GM12878 (cell line): ENCODE data around the gene THAP2. TPM values are rescaled to one million over a fixed set of nuclear protein-coding genes. Genes with fewer than 3 reads are reported as not detected.

Experiments
- ATAC-seq: fragments of 200-7000 bp; cut with Tn5 transposase; 3 replicates; pipeline ENCODE4 v1.9.1; 2020; ENCODE audit warnings: mild to moderate bottlenecking, moderate library complexity
- BruUV-seq: library from RNA; stranded (reverse); fragments of 400-500 nt; replicated peaks from 2 replicates; lab custom pipeline; 2021; lab: Mats Ljungman, UMichigan
- CTCF ChIA-PET: fragments of 300-600 bp; sonication (Branson Sonifier 250); formaldehyde crosslinking; extraction: SDS; loops from one replicate; lab custom pipeline; 2021; ENCODE audit warnings: inconsistent platforms; lab: Yijun Ruan, JAX
- POLR2A ChIA-PET: fragments of 350-600 bp; formaldehyde crosslinking; extraction: SDS; loops from one replicate; lab custom pipeline; 2021; ENCODE audit warnings: inconsistent platforms; lab: Charles Lee
- RAD21 ChIA-PET: fragments of 300-600 bp; sonication (Branson Sonifier 250); formaldehyde crosslinking; loops from one replicate; lab custom pipeline; 2023; ENCODE audit warnings: antibody characterized with exemption; ENCODE audit not compliant: unreplicated experiment; lab: Charles Lee
- SMC1A ChIA-PET: fragments of 300-600 bp; sonication (Branson Sonifier 250); formaldehyde crosslinking; loops from one replicate; lab custom pipeline; 2023; ENCODE audit not compliant: unreplicated experiment, uncharacterized antibody; lab: Charles Lee
- DNase-seq: peaks from one replicate; pipeline ENCODE4 v3.0.0-alpha.2; 2011; ENCODE audit warnings: low read depth, low spot score
- FAIRE-seq: peaks from 3 replicates; lab custom pipeline; 2011; peaks lifted over from hg19 to GRCh38; lab: Jason Lieb, UNC
- H2AFZ ChIP-seq: 2 replicates; pipeline ENCODE4 v1.6.0; 2011; ENCODE audit warnings: low read depth, low read length, control low read depth; ENCODE audit not compliant: control insufficient read depth
- H3K27ac ChIP-seq: 2 replicates; pipeline ENCODE4 v1.5.1; 2011; ENCODE audit warnings: control low read depth; ENCODE audit not compliant: control insufficient read depth, insufficient read depth
- H3K27me3 ChIP-seq, 2 experiments: replicated peaks in 1 of 2; 2 replicates each; pipeline versions ENCODE4 v1.6.0 to v1.6.1; 2011; ENCODE audit warnings: low read length in 1 of 2; ENCODE audit not compliant: control insufficient read depth in 2 of 2, insufficient read depth in 2 of 2
- H3K36me3 ChIP-seq, 2 experiments: 2 replicates each; pipeline ENCODE4 v1.5.1; 2011; ENCODE audit warnings: low read length in 1 of 2; ENCODE audit not compliant: control insufficient read depth in 2 of 2, insufficient read depth in 2 of 2
- H3K4me1 ChIP-seq: 2 replicates; pipeline ENCODE4 v1.6.1; 2011; ENCODE audit warnings: mild to moderate bottlenecking, low read length, moderate library complexity, mixed read lengths; ENCODE audit not compliant: control insufficient read depth, insufficient read depth
- H3K4me2 ChIP-seq: 2 replicates; pipeline ENCODE4 v1.6.0; 2011; ENCODE audit warnings: control low read depth; ENCODE audit not compliant: control insufficient read depth, insufficient read depth
- H3K4me3 ChIP-seq: fragments of 200-600 bp; sonication (generic); 2 replicates; pipeline ENCODE4 v1.5.1; 2016
- H3K79me2 ChIP-seq: 2 replicates; pipeline ENCODE4 v1.6.0; 2011; ENCODE audit warnings: low read length; ENCODE audit not compliant: control insufficient read depth, insufficient read depth
- H3K9ac ChIP-seq: 2 replicates; pipeline ENCODE4 v1.8.0; 2011; ENCODE audit warnings: low read length, control low read depth, mixed read lengths; ENCODE audit not compliant: control insufficient read depth, insufficient read depth
- H3K9me3 ChIP-seq: replicated peaks from 3 replicates; pipeline ENCODE4 v1.5.1; 2011; ENCODE audit warnings: mild to moderate bottlenecking, low read length; ENCODE audit not compliant: control insufficient read depth, insufficient read depth
- H4K20me1 ChIP-seq: 2 replicates; pipeline ENCODE4 v1.6.0; 2011; ENCODE audit not compliant: control insufficient read depth, insufficient read depth
- NR2C1 ChIP-seq: fragments of 450-650 bp; IDR thresholded peaks from 2 replicates; pipeline ENCODE4 v1.6.1; 2017; ENCODE audit warnings: antibody characterized with exemption, mild to moderate bottlenecking, moderate library complexity
- RCOR1 ChIP-seq: conservative IDR thresholded peaks from 2 replicates; pipeline ENCODE4 v1.6.1; 2012; ENCODE audit warnings: low read depth, low read length, improper control_type of control experiment
- TBL1XR1 ChIP-seq: IDR thresholded peaks from 2 replicates; pipeline ENCODE4 v1.6.1; 2012; ENCODE audit warnings: low read depth, low read length, improper control_type of control experiment
- YBX1 ChIP-seq: fragments of 450-650 bp; IDR thresholded peaks from 2 replicates; pipeline ENCODE4 v1.6.1; 2016; ENCODE audit warnings: antibody characterized with exemption
- ZBTB11 ChIP-seq: fragments of 450-650 bp; formaldehyde crosslinking; IDR thresholded peaks from 2 replicates; pipeline ENCODE4 v1.5.0; 2022; ENCODE audit warnings: mild to moderate bottlenecking, missing genetic modification characterization
- ZZZ3 ChIP-seq: IDR thresholded peaks from 2 replicates; pipeline ENCODE4 v1.6.1; 2011; ENCODE audit warnings: low read depth; ENCODE audit not compliant: control insufficient read depth, insufficient read length
- WGBS: methylation state at CpG from one replicate; pipeline ENCODE4 v1.1.6; 2016; ENCODE audit warnings: low lambda C conversion rate; ENCODE audit not compliant: insufficient replicate concordance, insufficient coverage; ENCODE audit errors: missing lambda C conversion rate; 5-methylcytosine and 5-hydroxymethylcytosine counted together
- in situ Hi-C: fragments of 300-500 bp; cut with MboI; formaldehyde crosslinking; loops from 9 replicates; pipeline ENCODE4 v1.14.3; 2018; ENCODE audit warnings: mixed read lengths
- intact Hi-C: fragments of 100-400 bp; cut with micrococcal nuclease; formaldehyde crosslinking; loops from one replicate; pipeline ENCODE4 v1.14.2; 2022; ENCODE audit not compliant: unreplicated experiment
- polyA plus RNA-seq, 11 experiments: library from polyadenylated mRNA; depleted of rRNA in 4 of 11; unstranded in 6 of 11; stranded (reverse) in 5 of 11; fragments of >200 nt; fragmentation: Nextera tagmentation in 4 of 11; fragmentation: Illumina TruSeq in 1 of 11; extraction: Ambion mirVana in 4 of 11; extraction: Trizol in 1 of 11; gene quantifications; 1 replicate in 1 of 11; 2 replicates in 10 of 11; pipeline versions ENCODE4 v1.2.1 to v1.2.3, GENCODE V29; 2011 to 2016; ENCODE audit warnings: inconsistent platforms in 2 of 11, missing spikeins in 2 of 11, low read depth in 1 of 11
- total RNA-seq, 4 experiments: library from RNA; depleted of rRNA in 3 of 4; stranded (reverse); fragments of >200 nt in 3 of 4; fragmentation: Illumina TruSeq in 1 of 4; extraction: Trizol in 1 of 4; gene quantifications; 2 replicates each; pipeline versions ENCODE4 v1.2.1 to v1.2.3, GENCODE V29; 2013 to 2021

The THAP2 gene
- total and polyA plus RNA-seq, 10 of the 15 experiments (the other 5 are each of a cell fraction or from before 2014, with no cell fraction given) = 4.1 to 18.0 (median 7.3) TPM

DNA sequence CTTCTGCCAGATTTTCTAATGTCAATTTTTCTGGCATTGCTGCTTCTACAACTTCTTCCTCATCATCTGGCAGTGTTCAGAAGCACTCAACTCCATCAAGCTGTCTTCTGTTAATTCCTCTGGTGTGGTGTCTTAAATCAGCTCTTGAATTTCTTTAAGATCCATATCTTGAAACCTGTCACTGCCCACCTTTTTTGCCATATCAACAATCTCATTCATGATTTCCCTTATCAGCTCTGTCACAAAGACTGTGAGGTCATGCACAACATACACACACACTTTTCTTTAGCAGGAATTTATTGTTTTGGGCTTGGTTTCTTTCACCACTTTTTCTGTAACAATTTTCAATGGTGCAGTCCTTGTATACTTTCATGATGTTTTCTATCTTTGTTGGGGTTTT lies 7.2 kb downstream of the THAP2 start:
- no peaks in the 10 kb centered on the region for H3K27me3 ChIP-seq
- H3K9me3 ChIP-seq = no peaks in the 10 kb centered on the region
- ATAC-seq (no peak), DNase-seq (no peak), FAIRE-seq (no peak)
- TF ChIP-seq YBX1 = no peak
- TF ChIP-seq TBL1XR1 = no peak
- no peak for TF ChIP-seq RCOR1
- TF ChIP-seq NR2C1 = no peak
- no peak for TF ChIP-seq ZZZ3
- in situ Hi-C loops = no loop called here
- no TSS peak for BruUV-seq
- H4K20me1 ChIP-seq = no peaks in the 10 kb centered on the region
- no peak overlapping the region for H3K27ac ChIP-seq
- SMC1A ChIA-PET = no interaction called here
- H3K79me2 ChIP-seq = peaks cover 1% of the 10 kb centered on the region
- H3K9ac ChIP-seq = no peak overlapping the region
- H3K4me1 ChIP-seq = 0 out of 2 replicates have a peak, but pooled peaks cover under 1% of the 10 kb centered on the region
- intact Hi-C loops = no loop called here
- H3K4me2 ChIP-seq = no peak overlapping the region
- no peak overlapping the region for H3K4me3 ChIP-seq
- RAD21 ChIA-PET = no interaction called here
- POLR2A ChIA-PET = no interaction called here
- no peaks in the 10 kb centered on the region for H3K36me3 ChIP-seq
- no peak overlapping the region for H2AFZ ChIP-seq
- CTCF ChIA-PET = interaction anchor here (0.6 kb wide), 1 partner anchor 8 kb away, joined by 3 read pairs; no protein-coding TSS in a partner anchor

DNA sequence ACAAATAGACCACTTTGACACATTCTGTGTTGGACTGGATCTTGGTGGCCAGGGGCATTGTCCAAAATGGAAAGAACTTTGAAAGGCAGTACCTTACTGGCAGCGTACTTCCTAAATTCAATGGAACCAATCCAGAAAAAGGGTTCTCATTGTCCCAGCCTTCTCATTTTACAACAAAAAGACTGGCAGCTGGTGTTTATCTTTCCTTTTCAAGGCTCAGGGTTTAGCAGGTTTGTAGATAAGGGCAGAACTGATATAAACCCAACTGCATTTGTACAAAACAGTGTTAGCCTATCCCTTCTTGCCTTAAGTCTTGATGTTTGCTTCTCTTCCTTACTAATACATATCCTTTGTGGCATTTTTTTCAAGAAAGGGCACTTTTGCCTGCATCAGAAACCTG lies 7.7 kb downstream of the THAP2 start:
- TF ChIP-seq ZBTB11 (CRISPR knock-in tag) = no peak
- in situ Hi-C loops (no loop called here), intact Hi-C loops (no loop called here)
- H3K4me1 ChIP-seq = no peaks in the 10 kb centered on the region
- BruUV-seq = no TSS peak
- no peak for DNase-seq
- H4K20me1 ChIP-seq = no peaks in the 10 kb centered on the region
- H3K4me3 ChIP-seq = no peak overlapping the region
- H3K79me2 ChIP-seq = no peaks in the 10 kb centered on the region
- CTCF ChIA-PET = interaction anchor here (1.3 kb wide), 1 partner anchor 35 kb away, joined by 3 read pairs; no protein-coding TSS in a partner anchor
- 94% methylated on average over 1 of the region's 1 CpG for WGBS
- no peaks in the 10 kb centered on the region for H3K36me3 ChIP-seq
- FAIRE-seq = no peak
- no peak for ATAC-seq
- POLR2A ChIA-PET = interaction anchor here (1.0 kb wide), 1 partner anchor 10 kb away, joined by 4 read pairs; no protein-coding TSS in a partner anchor
- H3K27me3 ChIP-seq = no peaks in the 10 kb centered on the region
- SMC1A ChIA-PET = interaction anchor here (1.1 kb wide), 1 partner anchor 22 kb away, joined by 3 read pairs; no protein-coding TSS in a partner anchor
- no peak overlapping the region for H3K27ac ChIP-seq
- no peak overlapping the region for H3K9ac ChIP-seq
- RAD21 ChIA-PET = interaction anchor here (0.6 to 0.9 kb wide), 2 partner anchors 73 to 75 kb away, joined by 3 to 4 read pairs; no protein-coding TSS in a partner anchor
- no peak overlapping the region for H2AFZ ChIP-seq
- H3K4me2 ChIP-seq = no peak overlapping the region
- H3K9me3 ChIP-seq = no peaks in the 10 kb centered on the region
